Type B pancreatic cell (in vitro differentiated cells): ENCODE results near the gene MTA2. TPM values are rescaled to one million over a fixed set of nuclear protein-coding genes. Genes with fewer than 3 reads are reported as not detected.

ENCODE experiments used
- DNase-seq: peaks from one replicate; pipeline ENCODE4 v3.0.0; 2021; ENCODE audit warnings: mixed read lengths; ENCODE audit not compliant: unreplicated experiment; ENCODE audit errors: extremely low spot score
- H3K27ac Mint-ChIP-seq: 2 replicates; pipeline ENCODE4 v1.8.0; 2021; ENCODE audit warnings: mild to moderate bottlenecking, mixed read lengths
- H3K27me3 Mint-ChIP-seq: 2 replicates; pipeline ENCODE4 v1.8.0; 2021; ENCODE audit warnings: mixed read lengths
- H3K36me3 Mint-ChIP-seq: 2 replicates; pipeline ENCODE4 v1.8.0; 2021; ENCODE audit warnings: mixed read lengths
- H3K4me1 Mint-ChIP-seq: one replicate; pipeline ENCODE4 v1.8.0; 2021; ENCODE audit warnings: mixed read lengths; ENCODE audit not compliant: unreplicated experiment
- H3K4me3 Mint-ChIP-seq: 2 replicates; pipeline ENCODE4 v1.8.0; 2021; ENCODE audit warnings: mild to moderate bottlenecking, mixed read lengths
- H3K9me3 Mint-ChIP-seq: 2 replicates; pipeline ENCODE4 v1.8.0; 2021; ENCODE audit warnings: mixed read lengths
- total RNA-seq: library from RNA; stranded (reverse); gene quantifications from 2 replicates; pipeline ENCODE4 v1.2.1, GENCODE V29; 2021; ENCODE audit warnings: low replicate concordance
- TF ChIP-seq, protein P1 (sequence below): fragments of 200-600 bp; sonication (generic); conservative IDR thresholded peaks from 2 replicates; pipeline ENCODE4 v1.5.0; 2021; ENCODE audit warnings: antibody characterized with exemption, mild to moderate bottlenecking

Gene MTA2
- total RNA-seq, 1 donor from 2014 or later, result 152 TPM

GRCh38 chr11:62614275-62614674 is 12.6 kb upstream of the MTA2 start:
- H3K27ac Mint-ChIP-seq, result peak overlapping the region; percentile 90
- peak overlapping the region; percentile 84 for H3K4me3 Mint-ChIP-seq
- H3K36me3 Mint-ChIP-seq, result peaks cover 8% of the 10 kb centered on the region

DNA sequence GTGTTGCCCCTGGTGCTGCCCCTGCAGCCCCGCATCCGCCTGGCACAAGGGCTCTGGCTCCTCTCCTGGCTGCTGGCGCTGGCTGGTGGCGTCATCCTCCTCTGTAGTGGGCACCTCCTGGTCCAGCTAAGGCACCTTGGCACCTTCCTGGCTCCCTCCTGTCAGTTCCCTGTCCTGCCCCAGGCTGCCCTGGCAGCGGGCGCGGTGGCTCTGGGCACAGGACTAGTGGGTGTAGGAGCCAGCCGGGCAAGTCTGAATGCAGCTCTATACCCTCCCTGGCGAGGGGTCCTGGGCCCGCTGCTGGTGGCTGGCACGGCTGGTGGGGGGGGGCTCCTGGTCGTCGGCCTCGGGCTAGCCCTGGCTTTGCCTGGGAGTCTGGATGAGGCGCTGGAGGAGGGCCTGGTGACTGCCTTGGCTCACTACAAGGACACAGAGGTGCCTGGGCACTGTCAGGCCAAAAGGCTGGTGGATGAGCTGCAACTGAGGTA is 11.7 kb upstream of the MTA2 start:
- no peaks in the 10 kb centered on the region for H3K27me3 Mint-ChIP-seq
- no peak for DNase-seq
- TF ChIP-seq, protein P1, sequence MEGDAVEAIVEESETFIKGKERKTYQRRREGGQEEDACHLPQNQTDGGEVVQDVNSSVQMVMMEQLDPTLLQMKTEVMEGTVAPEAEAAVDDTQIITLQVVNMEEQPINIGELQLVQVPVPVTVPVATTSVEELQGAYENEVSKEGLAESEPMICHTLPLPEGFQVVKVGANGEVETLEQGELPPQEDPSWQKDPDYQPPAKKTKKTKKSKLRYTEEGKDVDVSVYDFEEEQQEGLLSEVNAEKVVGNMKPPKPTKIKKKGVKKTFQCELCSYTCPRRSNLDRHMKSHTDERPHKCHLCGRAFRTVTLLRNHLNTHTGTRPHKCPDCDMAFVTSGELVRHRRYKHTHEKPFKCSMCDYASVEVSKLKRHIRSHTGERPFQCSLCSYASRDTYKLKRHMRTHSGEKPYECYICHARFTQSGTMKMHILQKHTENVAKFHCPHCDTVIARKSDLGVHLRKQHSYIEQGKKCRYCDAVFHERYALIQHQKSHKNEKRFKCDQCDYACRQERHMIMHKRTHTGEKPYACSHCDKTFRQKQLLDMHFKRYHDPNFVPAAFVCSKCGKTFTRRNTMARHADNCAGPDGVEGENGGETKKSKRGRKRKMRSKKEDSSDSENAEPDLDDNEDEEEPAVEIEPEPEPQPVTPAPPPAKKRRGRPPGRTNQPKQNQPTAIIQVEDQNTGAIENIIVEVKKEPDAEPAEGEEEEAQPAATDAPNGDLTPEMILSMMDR, result no peak
- H3K27ac Mint-ChIP-seq, result peak overlapping the region; percentile 90
- peaks cover 13% of the 10 kb centered on the region for H3K4me1 Mint-ChIP-seq
- peak overlapping the region; percentile 84 for H3K4me3 Mint-ChIP-seq
- peaks cover 4% of the 10 kb centered on the region for H3K36me3 Mint-ChIP-seq
- no peaks in the 10 kb centered on the region for H3K9me3 Mint-ChIP-seq

More at GRCh38 chr11:62614275-62614674, 12.6 kb upstream of the MTA2 start:
- Mint-ChIP-seq H3K9me3 (no peaks in the 10 kb centered on the region), H3K4me1 (peaks cover 17% of the 10 kb centered on the region), H3K27me3 (no peaks in the 10 kb centered on the region)
- TF ChIP-seq, protein P1, result no peak
- DNase-seq, result no peak

DNA sequence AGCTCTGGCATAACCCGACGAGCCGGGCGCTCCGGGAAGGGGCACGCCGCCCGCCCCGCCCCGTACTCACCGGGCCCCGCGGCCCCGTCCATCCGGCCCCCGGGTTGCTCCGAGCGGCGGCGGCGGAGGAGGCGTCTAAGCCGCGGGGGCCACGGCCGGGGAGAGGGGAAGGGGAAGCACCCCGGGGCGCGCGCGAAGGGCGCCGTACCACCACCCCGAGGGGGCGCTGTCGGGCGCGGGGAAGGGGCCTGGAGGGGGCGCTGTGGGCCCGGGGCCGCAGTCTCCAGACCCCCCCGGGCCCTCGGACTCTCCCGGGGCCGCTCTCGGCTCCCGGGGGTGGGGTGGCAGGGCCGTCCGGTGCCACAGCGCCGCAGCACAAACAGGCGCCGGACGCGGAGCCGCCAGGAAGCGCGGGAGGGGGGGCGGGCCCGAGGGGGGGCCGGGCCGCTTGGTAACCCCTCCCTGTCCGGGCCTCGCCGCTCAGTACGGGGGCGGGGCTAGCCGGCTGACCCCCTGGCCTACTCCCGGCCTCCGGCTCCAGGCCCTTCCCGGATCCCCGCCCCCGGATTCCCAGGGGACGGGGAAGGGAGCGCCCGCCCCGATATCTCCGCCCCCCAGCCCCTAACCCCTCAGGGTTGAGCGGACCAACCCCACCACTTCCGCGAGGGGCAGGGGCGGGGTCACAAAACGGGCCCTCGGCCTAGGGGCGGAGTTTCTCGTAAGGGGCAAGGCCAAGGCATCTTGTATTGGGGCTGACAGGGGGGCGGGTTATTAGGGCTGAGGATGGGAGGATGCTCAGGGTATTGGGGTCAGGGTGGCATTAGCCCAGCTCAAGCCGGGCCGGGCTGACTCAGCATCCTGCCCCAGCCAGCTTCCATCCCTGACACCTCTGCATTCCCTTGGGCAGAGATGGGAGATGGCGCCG is 11.0 kb upstream of the MTA2 start, which contains the start of the genes EML3 and ROM1:
Gene EML3 (minus strand): TSS at position 410 of the 925 bp plus-strand sequence. CDS start 318 bp downstream, at position 92.
Gene ROM1 (plus strand): TSS at position 892 of the 925 bp plus-strand sequence. CDS start 25 bp downstream, at position 917.
- peak; percentile 86 for DNase-seq
- Mint-ChIP-seq H3K36me3 (peaks cover 4% of the 10 kb centered on the region), H3K4me1 (peaks cover 18% of the 10 kb centered on the region), H3K4me3 (peak within 1 kb of the TSS; percentile 99), H3K9me3 (no peaks in the 10 kb centered on the region), H3K27ac (peak within 1 kb of the TSS; percentile 97), H3K27me3 (no peaks in the 10 kb centered on the region)
- TF ChIP-seq, protein P1, result peak; percentile 99

DNA sequence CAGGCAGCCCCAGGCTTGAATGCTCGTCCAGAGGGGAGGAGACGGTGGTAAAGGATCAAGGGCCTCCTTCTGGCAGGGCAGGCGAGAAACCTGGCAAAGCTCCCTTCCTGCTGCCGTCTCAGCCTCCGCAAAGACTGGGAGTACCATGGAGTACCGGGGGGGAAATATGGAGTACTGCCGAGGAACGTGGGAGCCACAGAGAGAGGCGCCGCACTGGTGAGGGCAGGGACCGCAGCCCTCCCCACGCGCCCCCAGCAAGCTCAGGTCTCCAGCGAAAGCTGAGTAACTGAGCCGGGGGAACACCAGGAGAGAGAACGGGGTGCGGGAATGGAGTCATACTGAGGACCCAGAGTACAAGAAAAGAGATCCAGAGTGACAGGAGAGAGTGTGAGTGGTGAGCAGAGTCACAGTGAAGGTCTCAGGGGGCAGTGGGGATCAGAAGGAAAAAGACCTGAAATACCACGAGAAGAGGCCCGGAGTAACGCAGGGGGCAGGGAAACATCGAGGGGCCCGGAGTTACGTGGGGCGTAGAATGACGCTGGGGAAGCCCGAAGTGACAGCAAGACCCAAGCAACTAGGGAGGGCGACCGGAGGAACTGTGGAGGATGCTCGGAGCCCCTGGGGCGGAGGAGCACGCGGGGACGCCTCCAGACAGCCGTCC is 10.2 kb upstream of the MTA2 start:
- TF ChIP-seq, protein P1, result no peak
- no peaks in the 10 kb centered on the region for H3K9me3 Mint-ChIP-seq
- H3K4me3 Mint-ChIP-seq, result peak overlapping the region; percentile 99
- H3K36me3 Mint-ChIP-seq, result peaks cover 4% of the 10 kb centered on the region
- H3K27ac Mint-ChIP-seq, result peak overlapping the region; percentile 97
- no peaks in the 10 kb centered on the region for H3K27me3 Mint-ChIP-seq
- H3K4me1 Mint-ChIP-seq, result peaks cover 21% of the 10 kb centered on the region
- DNase-seq, result no peak

GRCh38 chr11:62610814-62611704 is 9.4 kb upstream of the MTA2 start:
- Mint-ChIP-seq H3K4me3 (peak overlapping the region; percentile 99), H3K4me1 (peaks cover 26% of the 10 kb centered on the region), H3K36me3 (peaks cover 4% of the 10 kb centered on the region), H3K27me3 (no peaks in the 10 kb centered on the region), H3K27ac (peak overlapping the region; percentile 97), H3K9me3 (no peaks in the 10 kb centered on the region)
- no peak for DNase-seq
- TF ChIP-seq, protein P1, result no peak
